GM12874 (cell line): ENCODE measurements around the gene VWA3B.

ENCODE experiments used
- CTCF ChIP-seq: IDR thresholded peaks from 2 replicates; pipeline ENCODE4 v1.5.1; 2011; ENCODE audit warnings: low read depth, mild to moderate bottlenecking, control low read depth, low read length, moderate library complexity; ENCODE audit not compliant: insufficient read depth

The VWA3B gene

GRCh38 chr2:98089941-98090340, 3.0 kb downstream of the VWA3B start:
- TF ChIP-seq CTCF: no peak

GRCh38 chr2:98090951-98091350, 4.0 kb downstream of the VWA3B start:
- TF ChIP-seq CTCF: no peak

GRCh38 chr2:98091738-98092137, 4.8 kb downstream of the VWA3B start:
- TF ChIP-seq CTCF: no peak

- TF ChIP-seq CTCF: no peak
Observed at GRCh38 chr2:98093146-98093545, 6.2 kb downstream of the VWA3B start.

GRCh38 chr2:98093611-98094010, 6.6 kb downstream of the VWA3B start:
- TF ChIP-seq CTCF: no peak

- no peak for TF ChIP-seq CTCF
Observed at GRCh38 chr2:98099939-98100743, 13.2 kb downstream of the VWA3B start.

GRCh38 chr2:98102878-98103277, 15.9 kb downstream of the VWA3B start:
- TF ChIP-seq CTCF: no peak
